ENCODE data around the gene KRTAP24-1.

KRTAP24-1 gene
- total RNA-seq, result 0 reads per million in 4 experiments

GRCh38 chr21:30282850-30283249 is at the start of gene KRTAP24-1:
Gene KRTAP24-1, minus strand, starts transcription at chr21:30282950. Its CDS starts 18 bp downstream, at chr21:30282932.
- no peak for DNase-seq

GRCh38 chr21:30329203-30329875 is 46.6 kb upstream of the KRTAP24-1 start:
- DNase-seq, result no peak

GRCh38 chr21:30326390-30326789 is 43.6 kb upstream of the KRTAP24-1 start:
- DNase-seq, result no peak

GRCh38 chr21:30320215-30320614 is 37.5 kb upstream of the KRTAP24-1 start, which contains the start of gene KRTAP26-1:
Gene KRTAP26-1, minus strand, starts transcription at chr21:30320315. Its CDS starts 280 bp downstream, at chr21:30320035.
- no peak for DNase-seq

- DNase-seq, result no peak
These were observed 33.0 kb upstream of the KRTAP24-1 start for GRCh38 chr21:30315701-30316100.

- DNase-seq, result no peak
These were observed 24.1 kb upstream of the KRTAP24-1 start for GRCh38 chr21:30306884-30307283.

GRCh38 chr21:30305136-30305535 is 22.4 kb upstream of the KRTAP24-1 start:
- DNase-seq, result no peak

GRCh38 chr21:30289215-30289614 is 6.5 kb upstream of the KRTAP24-1 start, which contains the start of gene KRTAP25-1:
Gene KRTAP25-1, minus strand, starts transcription at chr21:30289514. Its CDS starts 24 bp downstream, at chr21:30289490.
- no peak for DNase-seq

GRCh38 chr21:30271611-30272010 is 11.1 kb downstream of the KRTAP24-1 start:
- DNase-seq, result no peak

GRCh38 chr21:30271156-30271555 is 11.6 kb downstream of the KRTAP24-1 start:
- no peak for DNase-seq

GRCh38 chr21:30269803-30270530 is 12.8 kb downstream of the KRTAP24-1 start:
- no peak for DNase-seq

- DNase-seq, result no peak
These were observed 14.0 kb downstream of the KRTAP24-1 start for GRCh38 chr21:30268608-30269197.

- no peak for DNase-seq
These were observed 25.0 kb downstream of the KRTAP24-1 start for GRCh38 chr21:30257773-30258172.

- no peak for DNase-seq
These were observed 26.6 kb downstream of the KRTAP24-1 start for GRCh38 chr21:30256100-30256499.

- DNase-seq, result no peak
These were observed 27.1 kb downstream of the KRTAP24-1 start for GRCh38 chr21:30255679-30256078.

GRCh38 chr21:30251781-30252180 is 31.0 kb downstream of the KRTAP24-1 start:
- no peak for DNase-seq

- DNase-seq, result no peak
These were observed 32.8 kb downstream of the KRTAP24-1 start for GRCh38 chr21:30249936-30250335.

- no peak for DNase-seq
These were observed 33.9 kb downstream of the KRTAP24-1 start for GRCh38 chr21:30248844-30249243.

- DNase-seq, result no peak
These were observed 37.7 kb downstream of the KRTAP24-1 start for GRCh38 chr21:30245061-30245460.

GRCh38 chr21:30243691-30244090 is 39.1 kb downstream of the KRTAP24-1 start:
- no peak for DNase-seq

GRCh38 chr21:30240661-30241060 is 42.1 kb downstream of the KRTAP24-1 start:
- no peak for DNase-seq

GRCh38 chr21:30238168-30238567 is 44.6 kb downstream of the KRTAP24-1 start:
- DNase-seq, result no peak

GRCh38 chr21:30234643-30235042 is 48.1 kb downstream of the KRTAP24-1 start:
- DNase-seq, result no peak

- no peak for DNase-seq
These were observed 48.7 kb downstream of the KRTAP24-1 start for GRCh38 chr21:30234050-30234449.

Measured in effector CD8-positive, alpha-beta T cell (primary cell).